WI38 (cell line): ENCODE data around the gene ENKUR.

ENCODE experiments used
- H3K4me3 ChIP-seq: 2 replicates; pipeline ENCODE4 v1.5.1; 2011; ENCODE audit warnings: low read depth, mild to moderate bottlenecking, control low read depth, low read length
- CTCF ChIP-seq: IDR thresholded peaks from 2 replicates; pipeline ENCODE4 v1.5.1; 2012; ENCODE audit warnings: low read depth, mild to moderate bottlenecking, control low read depth, low read length

Gene ENKUR

GRCh38 chr10:25047088-25047487 lies 31.1 kb upstream of the ENKUR start:
- no peak overlapping the region for H3K4me3 ChIP-seq
- no peak for TF ChIP-seq CTCF

- no peak overlapping the region for H3K4me3 ChIP-seq
- TF ChIP-seq CTCF = no peak
Observed at GRCh38 chr10:25046641-25047040, 30.7 kb upstream of the ENKUR start.

DNA sequence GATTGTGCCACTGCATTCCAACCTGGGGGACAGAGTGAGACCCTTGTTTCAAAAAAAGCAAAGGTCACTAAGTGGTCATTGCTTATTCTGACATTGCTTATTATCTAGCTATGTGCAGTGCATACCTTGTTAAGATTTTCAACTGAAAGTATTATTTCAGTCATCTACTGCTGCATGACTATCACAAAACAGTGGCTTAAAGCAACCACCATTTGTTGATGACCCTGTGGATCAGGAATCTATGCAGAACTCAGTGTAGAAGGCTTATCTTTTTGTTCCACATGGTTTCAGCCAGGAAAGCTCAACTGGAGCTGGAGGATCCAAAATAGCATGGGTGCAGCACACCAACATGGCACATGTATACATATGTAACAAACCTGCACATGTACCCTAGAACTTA lies 23.6 kb upstream of the ENKUR start:
- no peak overlapping the region for H3K4me3 ChIP-seq
- TF ChIP-seq CTCF = no peak

- no peak for TF ChIP-seq CTCF
Observed at GRCh38 chr10:25038325-25038724, 22.4 kb upstream of the ENKUR start.

DNA sequence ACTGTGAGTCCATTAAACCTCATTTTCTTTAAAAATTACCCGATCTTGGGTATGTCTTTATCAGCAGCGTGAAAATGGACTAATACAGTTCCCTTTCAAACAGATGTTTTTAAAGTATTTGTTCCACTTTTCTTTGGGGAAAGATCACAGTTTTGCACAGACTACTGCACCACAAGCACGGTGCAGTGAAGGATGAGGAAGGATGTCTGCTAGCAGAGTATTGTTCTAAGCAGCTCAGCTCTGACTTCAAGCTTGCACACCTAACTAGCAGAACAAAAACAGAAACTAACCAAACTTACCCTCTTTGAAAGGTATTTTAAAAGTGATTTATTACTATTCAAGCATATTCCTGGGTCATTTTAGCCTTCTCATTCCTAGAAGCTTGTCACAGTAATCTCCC lies 20.4 kb upstream of the ENKUR start:
- no peak for TF ChIP-seq CTCF
- no peak overlapping the region for H3K4me3 ChIP-seq

More at GRCh38 chr10:25038325-25038724, 22.4 kb upstream of the ENKUR start:
- H3K4me3 ChIP-seq = no peak overlapping the region

DNA sequence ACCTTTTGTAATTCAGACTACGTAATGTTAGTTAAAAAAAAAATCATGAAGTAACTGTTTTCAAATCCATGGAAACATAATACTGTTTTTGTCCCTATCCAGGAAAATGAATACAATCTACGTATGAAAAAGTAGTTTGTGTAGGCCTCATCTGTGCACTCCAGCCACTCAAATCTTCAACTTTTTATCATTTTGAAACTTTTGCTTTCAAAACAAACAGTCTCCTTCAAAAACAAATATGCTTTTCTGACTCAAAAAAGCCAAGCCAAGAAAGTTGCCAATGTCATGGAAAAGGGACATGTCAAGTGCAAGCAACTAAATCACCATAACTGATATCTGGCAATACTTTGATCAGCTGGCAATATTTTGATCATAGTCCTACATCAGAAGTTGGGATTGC lies 13.6 kb upstream of the ENKUR start:
- no peak for TF ChIP-seq CTCF
- H3K4me3 ChIP-seq = no peak overlapping the region

- no peak for TF ChIP-seq CTCF
- H3K4me3 ChIP-seq = no peak overlapping the region
Observed at GRCh38 chr10:25028711-25029110, 12.8 kb upstream of the ENKUR start.
